ENCODE data around the gene NMNAT3. TPM values are rescaled to one million over a fixed set of nuclear protein-coding genes. Genes with fewer than 3 reads are reported as not detected.

NMNAT3 gene
- total and polyA plus RNA-seq, 2 experiments from 2014 or later: 8.3 to 9.2 TPM

GRCh38 chr3:139518306-139518705 is 159.5 kb downstream of the NMNAT3 start:
- Histone ChIP-seq H3K4me3 (no peak overlapping the region), H3K27ac (ENCODE audit: low read depth) (no peak overlapping the region), H3K79me2 (replicated peaks; ENCODE audit: insufficient read depth) (no peaks in the 10 kb centered on the region), H3K36me3 (ENCODE audit: insufficient read depth) (no peaks in the 10 kb centered on the region), H3K4me2 (no peak overlapping the region), H2AFZ (no peak overlapping the region), H4K20me1 (replicated peaks; ENCODE audit: insufficient read depth) (no peaks in the 10 kb centered on the region), H3K9me2 (ENCODE audit: insufficient read depth) (0 out of 2 replicates have a peak, but pooled peaks cover 3% of the 10 kb centered on the region), H3F3A (replicated peaks; ENCODE audit: low read depth) (no peaks in the 10 kb centered on the region), H3K27me3 (ENCODE audit: insufficient read depth) (no peaks in the 10 kb centered on the region), H3K4me1 (ENCODE audit: insufficient read depth) (peaks cover 6% of the 10 kb centered on the region)
- Mint-ChIP-seq H3K27me3 (ENCODE audit: insufficient read depth, low read depth, poor library complexity) (peaks cover 10% of the 10 kb centered on the region), H3K36me3 (ENCODE audit: low read depth) (peaks cover 4% of the 10 kb centered on the region; the same call in 2 of the 3 replicates), H3K4me1 (peaks cover 14% of the 10 kb centered on the region), H3K4me3 (no peak overlapping the region), H3K9me3 (no peaks in the 10 kb centered on the region), H3K27ac (no peak overlapping the region)
- DNase-seq (ENCODE audit: low spot score) (no peak), ATAC-seq (no peak)
- TF ChIP-seq, protein P1, sequence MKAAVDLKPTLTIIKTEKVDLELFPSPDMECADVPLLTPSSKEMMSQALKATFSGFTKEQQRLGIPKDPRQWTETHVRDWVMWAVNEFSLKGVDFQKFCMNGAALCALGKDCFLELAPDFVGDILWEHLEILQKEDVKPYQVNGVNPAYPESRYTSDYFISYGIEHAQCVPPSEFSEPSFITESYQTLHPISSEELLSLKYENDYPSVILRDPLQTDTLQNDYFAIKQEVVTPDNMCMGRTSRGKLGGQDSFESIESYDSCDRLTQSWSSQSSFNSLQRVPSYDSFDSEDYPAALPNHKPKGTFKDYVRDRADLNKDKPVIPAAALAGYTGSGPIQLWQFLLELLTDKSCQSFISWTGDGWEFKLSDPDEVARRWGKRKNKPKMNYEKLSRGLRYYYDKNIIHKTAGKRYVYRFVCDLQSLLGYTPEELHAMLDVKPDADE (IDR thresholded peaks at IDR 0.05): no peak
- TF ChIP-seq ZNF331 (CRISPR knock-in tag; IDR thresholded peaks at IDR 0.05; ENCODE audit: low read depth) (no peak), REST (IDR thresholded peaks at IDR 0.05; ENCODE audit: unreplicated experiment) (no peak), EZH2 (IDR thresholded peaks at IDR 0.05; ENCODE audit: low read depth, unreplicated experiment) (no peak), NANOG (IDR thresholded peaks at IDR 0.05; ENCODE audit: borderline replicate concordance) (no peak), STAT1 (IDR thresholded peaks at IDR 0.05; ENCODE audit: unreplicated experiment) (no peak), EZH2phosphoT487 (IDR thresholded peaks at IDR 0.05; ENCODE audit: unreplicated experiment) (no peak)
- TF ChIP-seq, protein P2, sequence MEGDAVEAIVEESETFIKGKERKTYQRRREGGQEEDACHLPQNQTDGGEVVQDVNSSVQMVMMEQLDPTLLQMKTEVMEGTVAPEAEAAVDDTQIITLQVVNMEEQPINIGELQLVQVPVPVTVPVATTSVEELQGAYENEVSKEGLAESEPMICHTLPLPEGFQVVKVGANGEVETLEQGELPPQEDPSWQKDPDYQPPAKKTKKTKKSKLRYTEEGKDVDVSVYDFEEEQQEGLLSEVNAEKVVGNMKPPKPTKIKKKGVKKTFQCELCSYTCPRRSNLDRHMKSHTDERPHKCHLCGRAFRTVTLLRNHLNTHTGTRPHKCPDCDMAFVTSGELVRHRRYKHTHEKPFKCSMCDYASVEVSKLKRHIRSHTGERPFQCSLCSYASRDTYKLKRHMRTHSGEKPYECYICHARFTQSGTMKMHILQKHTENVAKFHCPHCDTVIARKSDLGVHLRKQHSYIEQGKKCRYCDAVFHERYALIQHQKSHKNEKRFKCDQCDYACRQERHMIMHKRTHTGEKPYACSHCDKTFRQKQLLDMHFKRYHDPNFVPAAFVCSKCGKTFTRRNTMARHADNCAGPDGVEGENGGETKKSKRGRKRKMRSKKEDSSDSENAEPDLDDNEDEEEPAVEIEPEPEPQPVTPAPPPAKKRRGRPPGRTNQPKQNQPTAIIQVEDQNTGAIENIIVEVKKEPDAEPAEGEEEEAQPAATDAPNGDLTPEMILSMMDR (conservative IDR thresholded peaks at IDR 0.05; ENCODE audit: low read depth in 2 of 2): no peak

Measured in GM23338 (cell line).